Mesendoderm (in vitro differentiated cells): ENCODE measurements around the gene NDUFB10.

Experiments used
- DNase-seq: peaks from one replicate; pipeline ENCODE4 v3.0.0; 2013
- H2AK5ac ChIP-seq: 2 replicates; pipeline ENCODE4 v1.6.1; 2013; ENCODE audit warnings: low read length, inconsistent platforms
- H2BK120ac ChIP-seq: 2 replicates; pipeline ENCODE4 v1.6.1; 2013; ENCODE audit warnings: low read depth, mild to moderate bottlenecking, low read length, moderate library complexity, mixed read lengths
- H2BK15ac ChIP-seq: replicated peaks from 2 replicates; pipeline ENCODE4 v1.6.1; 2013; ENCODE audit warnings: low read depth, mild to moderate bottlenecking, moderate library complexity
- H2BK5ac ChIP-seq: 2 replicates; pipeline ENCODE4 v1.6.1; 2013; ENCODE audit warnings: low read length, inconsistent platforms
- H3K18ac ChIP-seq: 2 replicates; pipeline ENCODE4 v1.6.1; 2013; ENCODE audit warnings: mild to moderate bottlenecking, low read length, mixed read lengths
- H3K23ac ChIP-seq: one replicate; pipeline ENCODE4 v1.6.1; 2013; ENCODE audit warnings: low read length
- H3K27ac ChIP-seq: 2 replicates; pipeline ENCODE4 v1.5.1; 2013; ENCODE audit warnings: low read depth, mild to moderate bottlenecking, inconsistent platforms, low read length, moderate library complexity
- H3K27me3 ChIP-seq: 2 replicates; pipeline ENCODE4 v1.6.1; 2013; ENCODE audit warnings: low read length, control low read depth, mild to moderate bottlenecking, inconsistent platforms; ENCODE audit not compliant: insufficient read depth, poor library complexity
- H3K36me3 ChIP-seq: 2 replicates; pipeline ENCODE4 v1.6.1; 2013; ENCODE audit warnings: low read length, inconsistent platforms; ENCODE audit not compliant: control insufficient read depth, insufficient read depth
- H3K4ac ChIP-seq: one replicate; pipeline ENCODE4 v1.6.1; 2013; ENCODE audit warnings: low read depth, mild to moderate bottlenecking, low read length, moderate library complexity
- H3K4me1 ChIP-seq: 2 replicates; pipeline ENCODE4 v1.6.1; 2013; ENCODE audit warnings: low read depth, low read length, inconsistent platforms; ENCODE audit not compliant: control insufficient read depth
- H3K4me2 ChIP-seq: 2 replicates; pipeline ENCODE4 v1.6.1; 2013; ENCODE audit warnings: low read length
- H3K4me3 ChIP-seq: 2 replicates; pipeline ENCODE4 v1.5.1; 2013; ENCODE audit warnings: mild to moderate bottlenecking, low read length
- H3K56ac ChIP-seq: one replicate; pipeline ENCODE4 v1.6.1; 2013; ENCODE audit warnings: low read length
- H3K79me1 ChIP-seq: 2 replicates; pipeline ENCODE4 v1.6.1; 2013; ENCODE audit warnings: low read length, inconsistent platforms
- H3K79me2 ChIP-seq: 2 replicates; pipeline ENCODE4 v1.6.1; 2013; ENCODE audit warnings: mild to moderate bottlenecking, low read length; ENCODE audit not compliant: control insufficient read depth, insufficient read depth
- H3K9ac ChIP-seq: 2 replicates; pipeline ENCODE4 v1.6.1; 2013; ENCODE audit warnings: low read length, inconsistent platforms
- H4K5ac ChIP-seq: one replicate; pipeline ENCODE4 v1.6.1; 2013; ENCODE audit warnings: low read length
- H4K8ac ChIP-seq: one replicate; pipeline ENCODE4 v1.6.1; 2013; ENCODE audit warnings: low read depth, mild to moderate bottlenecking, control low read depth, low read length, moderate library complexity
- WGBS: extraction: QIAGEN DNeasy Blood & Tissue Kit; methylation state at CpG from one replicate; pipeline ENCODE4 v1.1.7; 2013; ENCODE audit warnings: low lambda C conversion rate, missing lambda C conversion rate; ENCODE audit not compliant: insufficient coverage; ENCODE audit errors: extremely low coverage; 5-methylcytosine and 5-hydroxymethylcytosine counted together

The NDUFB10 gene

DNA sequence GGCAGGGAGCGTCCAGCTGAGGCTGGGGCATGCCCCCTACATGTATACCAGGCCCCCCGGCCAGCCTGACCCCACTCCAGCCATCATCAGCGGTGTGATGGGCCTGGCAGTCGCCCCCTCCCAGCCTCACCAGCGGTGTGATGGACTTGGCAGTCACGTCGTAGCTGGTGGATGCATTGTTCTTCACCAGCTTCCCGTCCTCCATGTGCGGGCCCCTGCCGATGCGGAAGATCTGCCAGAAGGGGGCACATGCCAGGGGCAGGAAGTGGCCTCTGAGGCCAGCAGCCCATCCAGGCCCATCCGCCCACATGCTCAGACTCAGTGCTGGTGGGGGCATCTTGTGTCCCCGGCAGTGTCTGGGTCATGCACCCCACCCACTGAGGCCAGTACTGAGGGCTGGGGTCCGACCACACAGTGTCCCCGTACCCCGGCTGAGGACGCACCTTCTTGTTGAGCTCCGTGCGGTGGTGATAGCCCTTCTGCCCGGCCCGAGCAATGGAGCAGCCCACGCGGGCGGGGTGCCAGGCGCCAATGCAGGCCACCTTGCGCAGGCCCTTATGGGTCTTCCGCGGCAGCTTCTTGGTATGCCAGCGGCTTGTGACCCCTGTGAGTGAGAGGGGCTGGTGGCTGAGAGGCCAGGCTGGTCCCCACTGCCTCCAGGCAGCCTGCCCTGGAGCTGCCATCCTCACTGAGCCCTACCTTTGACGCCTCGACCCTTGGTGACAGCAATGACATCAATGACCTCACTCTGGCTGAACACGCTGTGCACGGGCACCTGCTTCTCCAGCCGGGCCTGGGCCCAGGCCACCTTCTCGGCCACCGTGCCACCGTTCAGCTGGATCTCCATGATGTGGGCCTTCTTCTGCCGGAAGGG, 12.6 kb upstream of the NDUFB10 start:
- no peaks in the 10 kb centered on the region for H3K36me3 ChIP-seq
- no peaks in the 10 kb centered on the region for H3K79me2 ChIP-seq
- H3K27ac ChIP-seq, result no peak overlapping the region
- H2BK15ac ChIP-seq, result no peak overlapping the region
- no peaks in the 10 kb centered on the region for H3K4me1 ChIP-seq
- no peak overlapping the region for H3K4me2 ChIP-seq
- no peak for DNase-seq
- no CpG with 5 or more reads among the region's 38 CpGs for WGBS
- H3K18ac ChIP-seq, result no peak overlapping the region
- H2BK5ac ChIP-seq, result no peak overlapping the region
- H3K9ac ChIP-seq, result no peak overlapping the region
- H2AK5ac ChIP-seq, result no peak overlapping the region
- no peak overlapping the region for H2BK120ac ChIP-seq
- H3K27me3 ChIP-seq, result no peaks in the 10 kb centered on the region
- H3K56ac ChIP-seq, result no peak overlapping the region
- no peak overlapping the region for H4K5ac ChIP-seq
- H3K4me3 ChIP-seq, result no peak overlapping the region
- H3K4ac ChIP-seq, result no peak overlapping the region
- H3K23ac ChIP-seq, result no peak overlapping the region
- H3K79me1 ChIP-seq, result no peaks in the 10 kb centered on the region
- no peak overlapping the region for H4K8ac ChIP-seq

DNA sequence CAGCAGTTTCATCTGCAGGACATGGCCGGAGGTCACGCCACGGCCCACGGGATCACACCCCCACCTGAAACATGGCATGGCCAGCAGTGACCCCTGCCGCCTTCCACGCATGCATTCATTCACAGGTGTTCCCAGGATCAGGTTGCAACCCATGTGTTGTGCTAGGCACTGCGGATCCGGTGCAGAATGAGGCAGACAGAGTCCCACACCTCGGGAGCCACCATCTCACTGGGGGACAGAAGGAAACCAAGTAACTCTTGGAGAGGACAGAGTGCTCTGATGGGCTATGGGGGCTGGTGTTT, 12.0 kb upstream of the NDUFB10 start:
- Histone ChIP-seq H2BK120ac (no peak overlapping the region), H3K27me3 (no peaks in the 10 kb centered on the region), H2BK15ac (no peak overlapping the region)

GRCh38 chr16:1949507-1949906, 9.8 kb upstream of the NDUFB10 start:
- no peaks in the 10 kb centered on the region for H3K27me3 ChIP-seq
- H3K4me3 ChIP-seq, result no peak overlapping the region
- no peaks in the 10 kb centered on the region for H3K79me1 ChIP-seq
- no peaks in the 10 kb centered on the region for H3K36me3 ChIP-seq
- no peak overlapping the region for H2AK5ac ChIP-seq
- no peaks in the 10 kb centered on the region for H3K79me2 ChIP-seq
- no peak overlapping the region for H2BK120ac ChIP-seq
- no peak overlapping the region for H3K9ac ChIP-seq
- H3K56ac ChIP-seq, result no peak overlapping the region
- H4K8ac ChIP-seq, result no peak overlapping the region
- H3K18ac ChIP-seq, result no peak overlapping the region
- H3K4me1 ChIP-seq, result no peaks in the 10 kb centered on the region
- H3K27ac ChIP-seq, result no peak overlapping the region
- no peak overlapping the region for H4K5ac ChIP-seq
- no peak overlapping the region for H3K23ac ChIP-seq
- DNase-seq, result no peak
- no peak overlapping the region for H3K4ac ChIP-seq
- WGBS, result no CpG with 5 or more reads among the region's 11 CpGs
- no peak overlapping the region for H2BK5ac ChIP-seq
- no peak overlapping the region for H2BK15ac ChIP-seq
- no peak overlapping the region for H3K4me2 ChIP-seq

More for the DNA sequence above, 12.0 kb upstream of the NDUFB10 start:
- Histone ChIP-seq H3K4me2 (no peak overlapping the region), H3K4me3 (no peak overlapping the region), H4K5ac (no peak overlapping the region), H3K23ac (no peak overlapping the region), H3K4me1 (no peaks in the 10 kb centered on the region), H3K79me1 (no peaks in the 10 kb centered on the region), H2AK5ac (no peak overlapping the region), H3K18ac (no peak overlapping the region), H3K4ac (no peak overlapping the region), H3K56ac (no peak overlapping the region), H3K36me3 (no peaks in the 10 kb centered on the region), H4K8ac (no peak overlapping the region), H2BK5ac (no peak overlapping the region), H3K79me2 (no peaks in the 10 kb centered on the region), H3K27ac (no peak overlapping the region), H3K9ac (no peak overlapping the region)
- no CpG with 5 or more reads among the region's 9 CpGs for WGBS
- DNase-seq, result no peak

DNA sequence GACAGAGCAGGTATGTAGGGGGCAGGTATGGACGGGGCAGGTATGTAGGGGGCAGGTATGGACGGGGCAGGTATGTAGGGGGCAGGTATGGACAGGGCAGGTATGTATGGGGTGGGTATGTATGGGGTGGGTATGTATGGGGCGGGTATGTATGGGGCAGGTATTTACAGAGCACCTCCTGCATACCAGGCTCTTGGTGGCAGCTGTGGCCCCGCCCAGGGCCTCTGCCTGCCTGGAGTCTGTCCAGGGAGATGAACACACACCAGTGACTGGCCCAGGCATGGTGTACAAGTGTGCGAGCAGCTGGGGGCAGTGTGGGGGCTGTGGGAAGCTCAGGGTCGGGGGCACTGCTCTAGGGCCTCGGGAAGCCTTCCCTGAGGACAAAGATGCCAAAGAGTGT, 9.3 kb upstream of the NDUFB10 start:
- Histone ChIP-seq H3K18ac (no peak overlapping the region), H3K4me3 (no peak overlapping the region), H3K9ac (no peak overlapping the region), H2AK5ac (no peak overlapping the region), H3K4me2 (no peak overlapping the region), H2BK120ac (no peak overlapping the region), H3K79me2 (no peaks in the 10 kb centered on the region), H3K27ac (no peak overlapping the region), H4K8ac (no peak overlapping the region), H3K36me3 (no peaks in the 10 kb centered on the region), H3K27me3 (no peaks in the 10 kb centered on the region), H3K4me1 (no peaks in the 10 kb centered on the region), H2BK5ac (no peak overlapping the region), H3K79me1 (no peaks in the 10 kb centered on the region), H3K4ac (no peak overlapping the region), H4K5ac (no peak overlapping the region), H3K56ac (no peak overlapping the region), H2BK15ac (no peak overlapping the region), H3K23ac (no peak overlapping the region)
- no peak for DNase-seq
- no CpG with 5 or more reads among the region's 7 CpGs for WGBS

GRCh38 chr16:1950559-1950958, 8.8 kb upstream of the NDUFB10 start:
- Histone ChIP-seq H3K79me1 (no peaks in the 10 kb centered on the region), H3K56ac (no peak overlapping the region), H4K8ac (no peak overlapping the region), H3K27ac (no peak overlapping the region), H3K79me2 (no peaks in the 10 kb centered on the region), H2BK120ac (no peak overlapping the region), H4K5ac (no peak overlapping the region), H3K23ac (no peak overlapping the region), H3K4me1 (no peaks in the 10 kb centered on the region), H3K27me3 (no peaks in the 10 kb centered on the region), H3K4ac (no peak overlapping the region), H3K4me3 (no peak overlapping the region), H3K9ac (no peak overlapping the region), H3K4me2 (no peak overlapping the region), H2AK5ac (no peak overlapping the region), H2BK5ac (no peak overlapping the region), H3K18ac (no peak overlapping the region), H3K36me3 (no peaks in the 10 kb centered on the region), H2BK15ac (no peak overlapping the region)
- no peak for DNase-seq
- whole genome bisulfite sequencing, result no CpG with 5 or more reads among the region's 19 CpGs

DNA sequence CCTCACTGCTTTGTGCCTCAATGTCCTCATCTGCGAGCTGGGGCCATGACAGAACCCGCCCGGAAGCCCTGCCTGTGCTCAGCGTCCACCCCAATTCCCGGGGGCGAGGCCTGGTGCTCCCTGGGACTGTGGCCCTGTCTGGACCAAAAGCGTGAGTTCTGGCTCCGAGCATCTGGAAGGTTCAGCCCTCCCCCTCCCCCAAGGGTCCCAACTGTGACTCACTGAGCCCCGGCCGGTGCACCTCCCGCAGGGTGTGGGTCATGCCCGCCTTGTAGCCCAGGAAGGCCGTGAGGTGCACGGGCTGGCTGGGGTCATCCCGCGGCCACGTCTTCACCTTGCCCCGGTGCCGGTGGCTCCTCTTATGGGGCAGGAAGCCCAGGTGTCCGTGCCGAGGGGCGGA, 5.6 kb upstream of the NDUFB10 start:
- no peak for DNase-seq
- no peaks in the 10 kb centered on the region for H3K27me3 ChIP-seq
- no peak overlapping the region for H4K5ac ChIP-seq
- H3K79me2 ChIP-seq, result no peaks in the 10 kb centered on the region
- H3K36me3 ChIP-seq, result no peaks in the 10 kb centered on the region
- no peak overlapping the region for H3K4me2 ChIP-seq
- no peak overlapping the region for H2AK5ac ChIP-seq
- no peak overlapping the region for H2BK5ac ChIP-seq
- no peak overlapping the region for H3K56ac ChIP-seq
- H3K18ac ChIP-seq, result no peak overlapping the region
- H3K79me1 ChIP-seq, result no peaks in the 10 kb centered on the region
- H2BK15ac ChIP-seq, result no peak overlapping the region
- no CpG with 5 or more reads among the region's 22 CpGs for WGBS
- no peak overlapping the region for H2BK120ac ChIP-seq
- H3K23ac ChIP-seq, result no peak overlapping the region
- no peak overlapping the region for H3K4ac ChIP-seq
- no peak overlapping the region for H3K4me3 ChIP-seq
- H3K9ac ChIP-seq, result no peak overlapping the region
- H3K4me1 ChIP-seq, result no peaks in the 10 kb centered on the region
- H4K8ac ChIP-seq, result no peak overlapping the region
- H3K27ac ChIP-seq, result no peak overlapping the region
